H1 (cell line): ENCODE measurements around the gene TRAPPC2. TPM values are rescaled to one million over a fixed set of nuclear protein-coding genes. Genes with fewer than 3 reads are reported as not detected.

Source experiments
- CTCF ChIA-PET: fragments of 300-600 bp; sonication (Branson Sonifier 250); formaldehyde crosslinking; loops from one replicate; lab custom pipeline; 2021; ENCODE audit not compliant: partially characterized antibody; lab: Charles Lee
- POLR2A ChIA-PET: fragments of 300-600 bp; sonication (Branson Sonifier 250); formaldehyde crosslinking; loops from one replicate; lab custom pipeline; 2021; ENCODE audit warnings: inconsistent platforms; ENCODE audit not compliant: partially characterized antibody; lab: Charles Lee
- DNase-seq, 2 experiments: peaks; one replicate each; pipeline versions ENCODE4 v3.0.0 to v3.0.0-alpha.2; 2010 to 2022; ENCODE audit warnings: low spot score in 2 of 2, low read depth in 1 of 2, mixed read lengths in 1 of 2
- FAIRE-seq: peaks from 2 replicates; lab custom pipeline; 2011; peaks lifted over from hg19 to GRCh38; lab: Jason Lieb, UNC
- H2AFZ ChIP-seq: 2 replicates; pipeline ENCODE4 v1.8.1; 2012; ENCODE audit warnings: low read length, inconsistent platforms
- H2AK5ac ChIP-seq: 2 replicates; pipeline ENCODE4 v1.6.1; 2013; ENCODE audit warnings: low read depth, low read length
- H2BK120ac ChIP-seq: replicated peaks from 2 replicates; pipeline ENCODE3; 2013; ENCODE audit warnings: low read depth, low read length, inconsistent platforms
- H2BK12ac ChIP-seq: 2 replicates; pipeline ENCODE4 v1.6.1; 2013; ENCODE audit warnings: low read depth, low read length
- H2BK15ac ChIP-seq: 2 replicates; pipeline ENCODE4 v1.6.1; 2013; ENCODE audit warnings: low read length
- H2BK20ac ChIP-seq: 2 replicates; pipeline ENCODE4 v1.6.1; 2013; ENCODE audit warnings: low read length
- H2BK5ac ChIP-seq: 2 replicates; pipeline ENCODE4 v1.6.1; 2013; ENCODE audit warnings: low read depth, low read length
- H3K14ac ChIP-seq: 2 replicates; pipeline ENCODE4 v1.6.1; 2013; ENCODE audit warnings: inconsistent platforms; ENCODE audit not compliant: insufficient read length
- H3K18ac ChIP-seq: 2 replicates; pipeline ENCODE4 v1.6.1; 2013; ENCODE audit warnings: low read length; ENCODE audit errors: extremely low read depth
- H3K23ac ChIP-seq: 2 replicates; pipeline ENCODE4 v1.6.1; 2013; ENCODE audit warnings: inconsistent platforms; ENCODE audit not compliant: insufficient read length
- H3K23me2 ChIP-seq: 2 replicates; pipeline ENCODE4 v1.6.1; 2013; ENCODE audit warnings: low read depth, low read length
- H3K27ac ChIP-seq: 2 replicates; pipeline ENCODE4 v1.6.1; 2011; ENCODE audit warnings: low read depth, low read length, inconsistent platforms
- H3K27me3 ChIP-seq, 4 experiments: replicated peaks in 1 of 4; 1 replicate in 1 of 4; 2 replicates in 3 of 4; pipeline versions ENCODE4 v1.6.1 to v1.8.1; 2011 to 2013; ENCODE audit warnings: low read length in 3 of 4, mild to moderate bottlenecking in 3 of 4, inconsistent platforms in 2 of 4, mixed read lengths in 2 of 4, moderate library complexity in 1 of 4; ENCODE audit not compliant: control insufficient read depth in 3 of 4, insufficient read depth in 3 of 4; ENCODE audit errors: extremely low read depth in 1 of 4
- H3K36me3 ChIP-seq, 4 experiments: 2 replicates each; pipeline versions ENCODE4 v1.6.1 to v1.8.1; 2011 to 2013; ENCODE audit warnings: mild to moderate bottlenecking in 4 of 4, low read length in 3 of 4, moderate library complexity in 2 of 4, control low read depth in 1 of 4, inconsistent platforms in 1 of 4; ENCODE audit not compliant: insufficient read depth in 4 of 4, control insufficient read depth in 2 of 4
- H3K4ac ChIP-seq: replicated peaks from 2 replicates; pipeline ENCODE3; 2013; ENCODE audit warnings: low read length, low read depth, mixed read lengths, inconsistent platforms; ENCODE audit not compliant: insufficient read length
- H3K4me1 ChIP-seq, 4 experiments: replicated peaks in 1 of 4; 1 replicate in 1 of 4; 2 replicates in 3 of 4; pipeline versions ENCODE4 v1.6.1 to v1.8.1; 2011 to 2013; ENCODE audit warnings: low read length in 3 of 4, inconsistent platforms in 2 of 4, mixed read lengths in 1 of 4; ENCODE audit not compliant: insufficient read depth in 4 of 4, control insufficient read depth in 3 of 4
- H3K4me2 ChIP-seq, 2 experiments: 2 replicates each; pipeline versions ENCODE4 v1.6.1 to v1.8.1; 2011 to 2013; ENCODE audit warnings: low read depth in 2 of 2, low read length in 2 of 2, control low read depth in 1 of 2, inconsistent platforms in 1 of 2, mild to moderate bottlenecking in 1 of 2; ENCODE audit not compliant: insufficient read depth in 1 of 2
- H3K4me3 ChIP-seq, 4 experiments: fragments of 200-600, 300-600 bp in 1 of 4; sonication (generic), shearing (Covaris generic), sonication (Bioruptor Twin) in 1 of 4; 2 replicates each; pipeline versions ENCODE4 v1.5.1 to v1.8.1; 2011 to 2016; ENCODE audit warnings: low read length in 4 of 4, low read depth in 3 of 4, control low read depth in 2 of 4, inconsistent platforms in 2 of 4, mild to moderate bottlenecking in 2 of 4, mixed read lengths in 1 of 4, moderate library complexity in 1 of 4; ENCODE audit not compliant: insufficient read depth in 2 of 4; ENCODE audit errors: extremely low read depth in 1 of 4
- H3K56ac ChIP-seq: replicated peaks from 2 replicates; pipeline ENCODE3; 2013; ENCODE audit warnings: low read depth, mild to moderate bottlenecking, mixed read lengths, low read length, inconsistent platforms; ENCODE audit not compliant: insufficient read length
- H3K79me1 ChIP-seq: 2 replicates; pipeline ENCODE4 v1.6.1; 2013; ENCODE audit warnings: low read depth, low read length, control low read depth
- H3K79me2 ChIP-seq, 2 experiments: 2 replicates each; pipeline versions ENCODE4 v1.6.1 to v1.8.1; 2012 to 2013; ENCODE audit warnings: low read length in 2 of 2, mild to moderate bottlenecking in 2 of 2, inconsistent platforms in 1 of 2; ENCODE audit not compliant: insufficient read depth in 2 of 2, control insufficient read depth in 1 of 2
- H3K9ac ChIP-seq, 4 experiments: replicated peaks in 1 of 4; 1 replicate in 1 of 4; 2 replicates in 3 of 4; pipeline versions ENCODE4 v1.6.1 to v1.8.1; 2011 to 2013; ENCODE audit warnings: low read depth in 3 of 4, low read length in 3 of 4, control low read depth in 2 of 4, mild to moderate bottlenecking in 2 of 4, moderate library complexity in 2 of 4, inconsistent platforms in 1 of 4; ENCODE audit errors: extremely low read depth in 1 of 4
- H3K9me3 ChIP-seq, 2 experiments: 2 replicates each; pipeline versions ENCODE4 v1.6.1 to v1.8.1; 2012 to 2013; ENCODE audit warnings: mild to moderate bottlenecking in 2 of 2, moderate library complexity in 2 of 2, control low read depth in 1 of 2, inconsistent platforms in 1 of 2, low read depth in 1 of 2, low read length in 1 of 2, mixed read lengths in 1 of 2; ENCODE audit not compliant: insufficient read depth in 2 of 2
- H4K20me1 ChIP-seq, 2 experiments: replicated peaks in 1 of 2; 2 replicates each; pipeline versions ENCODE3 to v1.8.1; 2011 to 2013; ENCODE audit warnings: inconsistent platforms in 2 of 2, low read length in 2 of 2, mild to moderate bottlenecking in 1 of 2; ENCODE audit not compliant: insufficient read depth in 2 of 2, control insufficient read depth in 1 of 2
- H4K5ac ChIP-seq: 2 replicates; pipeline ENCODE4 v1.6.1; 2013; ENCODE audit warnings: low read length, low read depth, mixed read lengths, inconsistent platforms; ENCODE audit not compliant: insufficient read length
- H4K8ac ChIP-seq: 2 replicates; pipeline ENCODE4 v1.8.0; 2013; ENCODE audit warnings: mild to moderate bottlenecking, moderate library complexity, low read length, inconsistent platforms; ENCODE audit not compliant: insufficient read depth; ENCODE audit errors: extremely low read depth
- H4K91ac ChIP-seq: replicated peaks from 2 replicates; pipeline ENCODE3; 2013; ENCODE audit warnings: low read length, mixed read lengths, inconsistent platforms; ENCODE audit not compliant: insufficient read length
- ASH2L ChIP-seq: fragments of 200-600, 300-600 bp; sonication (generic); IDR thresholded peaks from one replicate; pipeline ENCODE4 v1.7.1; 2017; ENCODE audit warnings: low read length
- CBX5 ChIP-seq: fragments of 300-800, 300-1000 bp; sonication (generic); IDR thresholded peaks from 2 replicates; pipeline ENCODE4 v1.7.1; 2016; ENCODE audit warnings: antibody characterized with exemption, low read length, low read depth
- CTCF ChIP-seq, 3 experiments: IDR thresholded peaks; 1 replicate in 2 of 3; 2 replicates in 1 of 3; pipeline versions ENCODE4 v1.5.1 to v1.6.1; 2011; ENCODE audit warnings: low read length in 3 of 3, mild to moderate bottlenecking in 3 of 3, inconsistent platforms in 2 of 3, low read depth in 1 of 3, moderate library complexity in 1 of 3; ENCODE audit not compliant: insufficient read depth in 1 of 3; ENCODE audit errors: control extremely low read depth in 1 of 3
- E2F6 ChIP-seq: IDR thresholded peaks from 2 replicates; pipeline ENCODE4 v1.6.1; 2012; ENCODE audit warnings: inconsistent platforms
- GABPA ChIP-seq: IDR thresholded peaks from 2 replicates; pipeline ENCODE4 v1.6.1; 2011; ENCODE audit warnings: mild to moderate bottlenecking, low read length, moderate library complexity, borderline replicate concordance; ENCODE audit not compliant: insufficient read depth
- KDM5A ChIP-seq: fragments of 200-600 bp; IDR thresholded peaks from 2 replicates; pipeline ENCODE4 v1.7.1; 2012; ENCODE audit warnings: mild to moderate bottlenecking, low read length, inconsistent platforms, mixed read lengths
- PHF8 ChIP-seq: fragments of 200-600 bp; sonication (generic); conservative IDR thresholded peaks from 2 replicates; pipeline ENCODE4 v1.7.1; 2012; ENCODE audit warnings: low read depth, mild to moderate bottlenecking, inconsistent platforms, low read length, moderate library complexity
- SIN3A ChIP-seq, 2 experiments: IDR thresholded peaks in 1 of 2; conservative IDR thresholded peaks in 1 of 2; 2 replicates each; pipeline ENCODE4 v1.6.1; 2011 to 2012; ENCODE audit warnings: low read length in 2 of 2, improper control_type of control experiment in 1 of 2, low read depth in 1 of 2, mild to moderate bottlenecking in 1 of 2
- SUZ12 ChIP-seq: fragments of 200-600 bp; sonication (generic); IDR thresholded peaks from 2 replicates; pipeline ENCODE4 v1.6.1; 2012; ENCODE audit warnings: mild to moderate bottlenecking, inconsistent platforms, low read length, moderate library complexity, mixed read lengths
- WGBS, 2 experiments: shearing (Covaris generic) in 1 of 2; methylation state at CpG; one replicate each; pipeline versions ENCODE4 v1.1.6 to v1.1.7; 2013 to 2015; ENCODE audit warnings: low lambda C conversion rate in 2 of 2, mixed read lengths in 2 of 2, inconsistent platforms in 1 of 2, low coverage in 1 of 2, missing lambda C conversion rate in 1 of 2; ENCODE audit not compliant: insufficient replicate concordance in 2 of 2, insufficient coverage in 1 of 2, insufficient read length in 1 of 2; ENCODE audit errors: extremely low coverage in 1 of 2, missing lambda C conversion rate in 1 of 2; 5-methylcytosine and 5-hydroxymethylcytosine counted together
- polyA plus RNA-seq, 7 experiments: library from polyadenylated mRNA; depleted of rRNA in 3 of 7; stranded (reverse) in 5 of 7; unstranded in 2 of 7; fragments of >200 nt in 5 of 7; fragments of 200-250 nt in 2 of 7; gene quantifications; 1 replicate in 5 of 7; 2 replicates in 1 of 7; 4 replicates in 1 of 7; pipeline versions ENCODE4 v1.2.1 to v1.2.3, GENCODE V29; 2011 to 2013; ENCODE audit warnings: missing spikeins in 2 of 7, mixed read lengths in 2 of 7
- total RNA-seq: library from RNA; stranded (reverse); fragmentation: NEBNext Ultra II Directional; extraction: Animal tissue kit (Norgen Biotek cat#: 25700); gene quantifications from 2 replicates; pipeline ENCODE4 v1.2.1, GENCODE V29; 2021

TRAPPC2 gene
- total and polyA plus RNA-seq, 2 of the 8 experiments (the other 6 are each of a cell fraction or from before 2014, with no cell fraction given) = 6.7 to 10.8 TPM

GRCh38 chrX:13695601-13696115 lies 38.8 kb downstream of the TRAPPC2 start:
- peaks cover 0 to 16% of the 10 kb centered on the region in 2 experiments for H4K20me1 ChIP-seq
- no peak overlapping the region for H3K9ac ChIP-seq
- H3K4me1 ChIP-seq = peaks cover 0 to 4% (median 2%) of the 10 kb centered on the region in 4 experiments; a peak in 4 of 7 replicates
- DNase-seq (no peak), FAIRE-seq (no peak)
- no peaks in the 10 kb centered on the region; a peak in 1 of 8 replicates for H3K36me3 ChIP-seq
- peaks cover 4 to 94% of the 10 kb centered on the region in 2 experiments for H3K79me2 ChIP-seq
- no peak overlapping the region for H2BK120ac ChIP-seq
- H2BK12ac ChIP-seq = no peak overlapping the region
- H2AK5ac ChIP-seq = no peak overlapping the region
- no peak overlapping the region for H3K27ac ChIP-seq
- no peak overlapping the region for H2BK15ac ChIP-seq
- H3K9me3 ChIP-seq = no peaks in the 10 kb centered on the region
- H3K14ac ChIP-seq = no peak overlapping the region
- no peak overlapping the region for H3K18ac ChIP-seq
- ChIA-PET CTCF (interaction anchor here (0.6 kb wide), 1 partner anchor 1802 kb away, joined by 3 read pairs; no protein-coding TSS in a partner anchor), POLR2A (no interaction called here)
- H4K91ac ChIP-seq = no peak overlapping the region
- H2BK20ac ChIP-seq = no peak overlapping the region
- no peak overlapping the region for H3K4ac ChIP-seq
- H3K56ac ChIP-seq = no peak overlapping the region
- no peak overlapping the region for H3K4me3 ChIP-seq
- no peak overlapping the region for H2BK5ac ChIP-seq
- H2AFZ ChIP-seq = no peak overlapping the region
- no peaks in the 10 kb centered on the region for H3K23me2 ChIP-seq
- no peaks in the 10 kb centered on the region for H3K27me3 ChIP-seq
- H3K23ac ChIP-seq = no peak overlapping the region
- WGBS, 2 experiments = 92 to 100% methylated on average over 2 to 4 of the region's 4 CpGs
- no peak overlapping the region for H4K5ac ChIP-seq
- H4K8ac ChIP-seq = no peak overlapping the region
- H3K4me2 ChIP-seq = no peak overlapping the region
- no peaks in the 10 kb centered on the region; the same call in 1 of the 2 replicates for H3K79me1 ChIP-seq
- TF ChIP-seq GABPA = no peak
- no peak for TF ChIP-seq SUZ12
- no peak for TF ChIP-seq SIN3A (conservative IDR thresholded peaks at IDR 0.05 in 1 of 2, IDR thresholded peaks at IDR 0.05 in 1 of 2; ENCODE audit: low read depth in 1 of 2, low read length in 2 of 2)
- no peak for TF ChIP-seq KDM5A
- TF ChIP-seq ASH2L = no peak
- no peak for TF ChIP-seq CBX5
- no peak for TF ChIP-seq E2F6
- no peak for TF ChIP-seq CTCF (IDR thresholded peaks at IDR 0.05; ENCODE audit: control extremely low read depth in 1 of 3, insufficient read depth in 1 of 3, low read depth in 1 of 3, low read length in 3 of 3)
- TF ChIP-seq PHF8 = no peak
